Measurements from ENCODE around the gene EPS8L3. TPM values are rescaled to one million over a fixed set of nuclear protein-coding genes. Genes with fewer than 3 reads are reported as not detected.

EPS8L3 gene
- total RNA-seq = not detected

GRCh38 chr1:109763646-109764415 lies at the start of gene EPS8L3:
Gene EPS8L3 (minus strand): TSS chr1:109763923. CDS start chr1:109761749, 2,174 bp downstream.
- no peaks in the 10 kb centered on the region for H3K9me3 Mint-ChIP-seq
- no peak within 1 kb of the TSS for H3K27ac Mint-ChIP-seq
- H3K27me3 Mint-ChIP-seq (ENCODE audit: low read depth) = no peaks in the 10 kb centered on the region
- H3K36me3 Mint-ChIP-seq (ENCODE audit: low read depth) = no peaks in the 10 kb centered on the region
- peak; percentile 1 for DNase-seq
- H3K4me1 Mint-ChIP-seq (ENCODE audit: low read depth) = no peaks in the 10 kb centered on the region
- no peak within 1 kb of the TSS for H3K4me3 Mint-ChIP-seq
- intact Hi-C loops (cut with micrococcal nuclease) = no loop called here
- CTCF ChIA-PET = no interaction called here

GRCh38 chr1:109812691-109813393 lies 49.1 kb upstream of the EPS8L3 start:
- CTCF ChIA-PET = interaction anchor here (0.6 to 1.4 kb wide), 4 partner anchors 11 to 491 kb away, joined by 3 read pairs; no protein-coding TSS in a partner anchor
- Mint-ChIP-seq H3K4me3 (no peak overlapping the region), H3K4me1 (ENCODE audit: low read depth) (peaks cover 8% of the 10 kb centered on the region), H3K36me3 (ENCODE audit: low read depth) (no peaks in the 10 kb centered on the region), H3K9me3 (peaks cover 4% of the 10 kb centered on the region), H3K27me3 (ENCODE audit: low read depth) (no peaks in the 10 kb centered on the region), H3K27ac (no peak overlapping the region)
- no peak for DNase-seq
- intact Hi-C loops (cut with micrococcal nuclease) = no loop called here

- CTCF ChIA-PET = no interaction called here
- Mint-ChIP-seq H3K9me3 (no peaks in the 10 kb centered on the region), H3K27me3 (ENCODE audit: low read depth) (no peaks in the 10 kb centered on the region), H3K4me3 (no peak overlapping the region), H3K4me1 (ENCODE audit: low read depth) (peaks cover 17% of the 10 kb centered on the region), H3K27ac (no peak overlapping the region), H3K36me3 (ENCODE audit: low read depth) (no peaks in the 10 kb centered on the region)
- no peak for DNase-seq
- intact Hi-C loops (cut with micrococcal nuclease) = no loop called here
These were observed 45.0 kb upstream of the EPS8L3 start for GRCh38 chr1:109808703-109809102.

GRCh38 chr1:109807822-109808680 lies 44.3 kb upstream of the EPS8L3 start:
- Mint-ChIP-seq H3K27ac (no peak overlapping the region), H3K4me3 (no peak overlapping the region), H3K36me3 (ENCODE audit: low read depth) (no peaks in the 10 kb centered on the region), H3K27me3 (ENCODE audit: low read depth) (no peaks in the 10 kb centered on the region), H3K4me1 (ENCODE audit: low read depth) (peaks cover 23% of the 10 kb centered on the region), H3K9me3 (no peaks in the 10 kb centered on the region)
- CTCF ChIA-PET = no interaction called here
- intact Hi-C loops (cut with micrococcal nuclease) = no loop called here
- no peak for DNase-seq

- Mint-ChIP-seq H3K36me3 (ENCODE audit: low read depth) (no peaks in the 10 kb centered on the region), H3K27ac (no peak overlapping the region), H3K9me3 (no peaks in the 10 kb centered on the region), H3K4me3 (no peak overlapping the region), H3K4me1 (ENCODE audit: low read depth) (peaks cover 28% of the 10 kb centered on the region), H3K27me3 (ENCODE audit: low read depth) (no peaks in the 10 kb centered on the region)
- intact Hi-C loops (cut with micrococcal nuclease) = no loop called here
- no peak for DNase-seq
- CTCF ChIA-PET = interaction anchor here (2.5 kb wide), 1 partner anchor 17 kb away, joined by 11 read pairs; no protein-coding TSS in a partner anchor
These were observed 43.7 kb upstream of the EPS8L3 start for GRCh38 chr1:109807402-109807801.

DNA sequence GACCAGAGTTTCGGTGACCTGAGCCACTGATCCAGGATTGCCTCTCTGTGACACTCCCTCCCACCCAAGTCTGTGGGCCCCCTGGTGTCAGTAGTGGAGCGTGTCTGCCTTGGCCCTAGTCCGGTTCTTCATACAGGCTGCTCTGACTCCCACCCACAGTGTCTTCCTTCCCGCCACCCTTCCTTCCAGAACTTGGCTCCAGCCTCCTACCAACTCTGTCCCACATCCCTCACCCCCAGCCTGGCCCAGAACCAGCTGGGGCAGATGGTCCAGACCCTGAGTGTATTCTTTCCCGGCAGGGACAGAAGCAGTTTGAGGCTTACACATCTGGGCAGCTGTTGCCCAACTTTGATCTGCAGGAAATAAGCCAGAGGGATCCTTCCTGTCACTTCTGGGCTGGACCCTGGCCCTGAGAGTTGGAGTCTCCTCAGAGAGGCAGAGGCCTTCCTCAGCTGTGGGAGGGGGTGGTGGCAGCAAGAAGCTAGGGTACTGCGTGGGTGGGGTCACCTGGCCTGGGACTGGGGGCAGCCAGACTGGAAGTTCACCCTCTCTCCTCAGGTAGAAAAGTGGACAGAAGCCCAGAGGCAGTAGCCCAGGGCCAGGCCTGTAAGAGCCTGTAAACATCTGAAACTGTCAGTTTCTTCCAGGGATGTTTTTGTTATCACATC lies 43.1 kb upstream of the EPS8L3 start:
- intact Hi-C loops (cut with micrococcal nuclease) = no loop called here
- H3K9me3 Mint-ChIP-seq = no peaks in the 10 kb centered on the region
- H3K4me1 Mint-ChIP-seq (ENCODE audit: low read depth) = peaks cover 33% of the 10 kb centered on the region
- H3K4me3 Mint-ChIP-seq = no peak overlapping the region
- H3K27ac Mint-ChIP-seq = no peak overlapping the region
- H3K36me3 Mint-ChIP-seq (ENCODE audit: low read depth) = no peaks in the 10 kb centered on the region
- H3K27me3 Mint-ChIP-seq (ENCODE audit: low read depth) = no peaks in the 10 kb centered on the region
- no peak for DNase-seq
- CTCF ChIA-PET = interaction anchor here (0.6 to 3.0 kb wide), 3 partner anchors 16 to 177 kb away, joined by 3 to 15 read pairs (median 11); partner anchors contain the start of gene AHCYL1

GRCh38 chr1:109805486-109806165 lies 41.9 kb upstream of the EPS8L3 start:
- intact Hi-C loops (cut with micrococcal nuclease) = no loop called here
- Mint-ChIP-seq H3K4me3 (no peak overlapping the region), H3K27ac (no peak overlapping the region), H3K36me3 (ENCODE audit: low read depth) (no peaks in the 10 kb centered on the region), H3K9me3 (no peaks in the 10 kb centered on the region), H3K4me1 (ENCODE audit: low read depth) (peaks cover 38% of the 10 kb centered on the region), H3K27me3 (ENCODE audit: low read depth) (no peaks in the 10 kb centered on the region)
- CTCF ChIA-PET = interaction anchor here (0.7 to 3.0 kb wide), 4 partner anchors 15 to 178 kb away, joined by 4 to 15 read pairs (median 8); partner anchors contain the start of gene AHCYL1
- DNase-seq = peak; percentile 0

GRCh38 chr1:109804660-109805059 lies 40.9 kb upstream of the EPS8L3 start:
- CTCF ChIA-PET = interaction anchor here (0.7 to 3.0 kb wide), 4 partner anchors 14 to 179 kb away, joined by 4 to 15 read pairs (median 8); partner anchors contain the start of gene AHCYL1
- Mint-ChIP-seq H3K4me3 (no peak overlapping the region), H3K4me1 (ENCODE audit: low read depth) (peaks cover 43% of the 10 kb centered on the region), H3K27me3 (ENCODE audit: low read depth) (no peaks in the 10 kb centered on the region), H3K36me3 (ENCODE audit: low read depth) (no peaks in the 10 kb centered on the region), H3K9me3 (no peaks in the 10 kb centered on the region), H3K27ac (no peak overlapping the region)
- no peak for DNase-seq
- intact Hi-C loops (cut with micrococcal nuclease) = loop anchor here (5.0 kb wide), 1 partner anchor 533 kb away; the partner anchor contains the start of gene RBM15

- peak overlapping the region; percentile 58 for H3K27ac Mint-ChIP-seq
- no peaks in the 10 kb centered on the region for H3K9me3 Mint-ChIP-seq
- H3K36me3 Mint-ChIP-seq (ENCODE audit: low read depth) = no peaks in the 10 kb centered on the region
- DNase-seq = peak; percentile 10
- H3K4me1 Mint-ChIP-seq (ENCODE audit: low read depth) = peaks cover 47% of the 10 kb centered on the region
- CTCF ChIA-PET = interaction anchor here (3.0 to 3.6 kb wide), 2 partner anchors 13 to 180 kb away, joined by 15 to 37 read pairs; partner anchors contain the start of gene AHCYL1
- no peaks in the 10 kb centered on the region for H3K27me3 Mint-ChIP-seq (ENCODE audit: low read depth)
- intact Hi-C loops (cut with micrococcal nuclease) = loop anchor here (5.0 kb wide), 1 partner anchor 533 kb away; the partner anchor contains the start of gene RBM15
- H3K4me3 Mint-ChIP-seq = no peak overlapping the region
These were observed 40.2 kb upstream of the EPS8L3 start for GRCh38 chr1:109803901-109804331.

GRCh38 chr1:109802901-109803561 lies 39.3 kb upstream of the EPS8L3 start:
- Mint-ChIP-seq H3K9me3 (no peaks in the 10 kb centered on the region), H3K27ac (peak overlapping the region; percentile 73), H3K4me3 (peak overlapping the region; percentile 36), H3K4me1 (ENCODE audit: low read depth) (peaks cover 50% of the 10 kb centered on the region), H3K36me3 (ENCODE audit: low read depth) (no peaks in the 10 kb centered on the region), H3K27me3 (ENCODE audit: low read depth) (no peaks in the 10 kb centered on the region)
- peak; percentile 29 for DNase-seq
- intact Hi-C loops (cut with micrococcal nuclease) = loop anchor here (1.0 to 5.0 kb wide), 3 partner anchors 13 to 534 kb away; partner anchors contain the start of gene RBM15
- CTCF ChIA-PET = interaction anchor here (0.8 to 3.6 kb wide), 4 partner anchors 12 to 227 kb away, joined by 3 to 37 read pairs (median 10); partner anchors contain the start of gene AHCYL1
